ENCODE results near the gene ARID1B. TPM values are rescaled to one million over a fixed set of nuclear protein-coding genes. Genes with fewer than 3 reads are reported as not detected.

Gene ARID1B
- total and polyA plus RNA-seq, 11 donors: 15.3 to 76.1 (median 40.7) TPM

GRCh38 chr6:156865019-156865629 lies 87.9 kb downstream of the ARID1B start:
- DNase-seq (no peak), ATAC-seq (no peak)
- H3K9me3 ChIP-seq: peaks cover 0 to 5% (median 0%) of the 10 kb centered on the region in 12 donors
- H3K27ac ChIP-seq: no peak overlapping the region
- H3K4me3 ChIP-seq: no peak overlapping the region
- no peak for TF ChIP-seq POLR2A (IDR thresholded peaks at IDR 0.05)
- TF ChIP-seq CTCF (IDR thresholded peaks at IDR 0.05): no peak
- WGBS, 4 donors: 62 to 72% (median 64%) methylated on average over 1 of the region's 1 CpG
- intact Hi-C loops (cut with DNase I): loop anchor here in 5 of 10 donors (5.0 to 10.0 kb wide), 4 partner anchors 83 to 310 kb away; no protein-coding TSS in a partner anchor
- no peaks in the 10 kb centered on the region for H3K36me3 ChIP-seq
- H3K27me3 ChIP-seq: no peaks in the 10 kb centered on the region
- peaks cover 4 to 71% (median 41%) of the 10 kb centered on the region in 12 donors for H3K4me1 ChIP-seq

- Histone ChIP-seq H3K4me1 (peaks cover 4 to 72% (median 51%) of the 10 kb centered on the region in 12 donors), H3K4me3 (no peak overlapping the region), H3K9me3 (peaks cover 0 to 5% (median 0%) of the 10 kb centered on the region in 12 donors), H3K36me3 (no peaks in the 10 kb centered on the region), H3K27me3 (no peaks in the 10 kb centered on the region), H3K27ac (no peak overlapping the region)
- peak; percentile 69 to 88 (median 81) for ATAC-seq
- TF ChIP-seq POLR2A (IDR thresholded peaks at IDR 0.05): no peak
- peak in 4 of 12 donors; percentile 6 to 34 (median 26) for TF ChIP-seq CTCF (IDR thresholded peaks at IDR 0.05)
- WGBS, 4 donors: 41 to 61% (median 51%) methylated on average over 10 of the region's 10 CpGs
- intact Hi-C loops (cut with DNase I): loop anchor here in 5 of 10 donors (5.0 to 10.0 kb wide), 4 partner anchors 84 to 308 kb away; no protein-coding TSS in a partner anchor
- DNase-seq: peak in 3 of 5 donors; percentile 32 to 58 (median 33)
These were observed 89.2 kb downstream of the ARID1B start for GRCh38 chr6:156866220-156867015.

- ATAC-seq: peak; percentile 38 to 53 (median 50)
- Histone ChIP-seq H3K36me3 (no peaks in the 10 kb centered on the region), H3K4me3 (no peak overlapping the region), H3K9me3 (peaks cover 0 to 5% (median 0%) of the 10 kb centered on the region in 12 donors), H3K27me3 (no peaks in the 10 kb centered on the region), H3K4me1 (peaks cover 4 to 70% (median 52%) of the 10 kb centered on the region in 12 donors), H3K27ac (peak overlapping the region in 1 of 12 donors; percentile 4)
- intact Hi-C loops (cut with DNase I): loop anchor here in 5 of 10 donors (5.0 to 10.0 kb wide), 4 partner anchors 85 to 308 kb away; no protein-coding TSS in a partner anchor
- 61 to 75% (median 72%) methylated on average over 2 of the region's 2 CpGs for WGBS, 4 donors
- DNase-seq: no peak
- TF ChIP-seq POLR2A (IDR thresholded peaks at IDR 0.05): no peak
- TF ChIP-seq CTCF (IDR thresholded peaks at IDR 0.05): no peak
These were observed 89.9 kb downstream of the ARID1B start for GRCh38 chr6:156867121-156867520.

- 85 to 93% (median 90%) methylated on average over 3 of the region's 3 CpGs for WGBS, 4 donors
- Histone ChIP-seq H3K36me3 (no peaks in the 10 kb centered on the region), H3K27ac (no peak overlapping the region), H3K27me3 (no peaks in the 10 kb centered on the region), H3K4me1 (peaks cover 4 to 65% (median 47%) of the 10 kb centered on the region in 12 donors), H3K9me3 (peaks cover 0 to 5% (median 0%) of the 10 kb centered on the region in 12 donors), H3K4me3 (no peak overlapping the region)
- intact Hi-C loops (cut with DNase I): loop anchor here in 5 of 10 donors (5.0 to 10.0 kb wide), 4 partner anchors 86 to 306 kb away; no protein-coding TSS in a partner anchor
- no peak for DNase-seq
- TF ChIP-seq CTCF (IDR thresholded peaks at IDR 0.05) (no peak), POLR2A (IDR thresholded peaks at IDR 0.05) (no peak)
- ATAC-seq: no peak
These were observed 91.2 kb downstream of the ARID1B start for GRCh38 chr6:156868385-156868784.
